ENCODE results near the gene DSTYK.

Gene DSTYK

DNA sequence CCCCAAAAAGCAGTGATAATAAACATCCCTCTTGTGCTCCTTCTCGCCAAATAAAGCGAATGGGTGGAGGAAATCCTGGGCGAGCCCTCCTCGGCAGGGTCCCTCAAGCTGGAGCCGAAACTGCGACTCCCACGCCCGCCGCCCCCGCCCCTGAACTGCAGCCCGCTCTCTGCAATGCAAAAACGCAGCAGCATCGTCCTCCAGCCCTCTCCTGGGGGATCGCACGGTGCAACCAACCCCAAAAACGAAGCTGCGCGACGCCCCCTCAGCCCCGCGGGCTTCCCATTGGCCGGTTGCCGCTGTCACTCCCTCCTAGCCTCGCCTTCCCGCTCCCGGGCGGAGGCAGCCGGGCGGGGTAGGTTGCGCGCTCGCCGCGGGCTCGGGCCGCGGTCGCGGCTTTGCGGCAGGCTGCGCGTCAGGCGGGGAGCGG lies 16.1 kb upstream of the DSTYK start, which contains the start of gene TMCC2 (continued):
- 0 out of 2 replicates have a peak, but pooled peaks have one; percentile 27 for TF ChIP-seq ZNF391 (tag by site-specific recombination; IDR thresholded peaks at IDR 0.05; ENCODE audit: borderline replicate concordance, low read depth)

DNA sequence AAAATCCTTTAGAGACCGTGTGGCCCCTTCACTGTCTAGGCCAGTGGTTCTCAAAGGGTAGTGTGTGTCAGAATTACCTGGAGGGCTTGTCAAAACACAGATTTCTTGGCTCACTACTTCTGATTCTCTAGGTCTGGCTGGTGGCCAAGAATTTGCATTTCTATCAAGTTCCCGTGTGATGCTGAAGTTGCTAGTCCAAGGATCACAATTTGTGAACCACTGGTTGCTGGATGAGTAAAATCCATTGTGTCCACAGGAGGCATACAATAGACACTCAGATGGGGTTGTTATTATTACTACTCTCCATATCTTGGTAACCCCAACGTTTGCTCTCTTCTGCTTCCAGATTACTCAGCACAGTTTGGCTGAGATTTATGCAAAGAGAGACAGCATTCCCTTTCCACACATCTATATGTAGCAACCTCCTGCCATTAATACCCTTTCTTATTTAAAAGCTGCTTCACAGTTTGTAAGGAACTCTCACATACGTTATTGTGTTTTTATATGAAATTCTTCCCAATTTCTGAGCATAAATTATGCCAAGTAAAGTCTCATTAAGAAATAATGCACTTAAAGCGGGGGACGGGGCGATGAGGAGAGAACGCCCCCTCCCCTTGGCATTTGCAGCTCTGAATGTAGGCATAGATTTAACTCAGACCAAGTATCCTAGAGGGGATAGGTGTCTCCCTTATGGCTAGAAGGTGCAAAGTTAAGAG lies 15.5 kb upstream of the DSTYK start:
- peak overlapping the region; percentile 63 for H3K4me3 ChIP-seq (ENCODE audit: low read depth, low read length)
- TF ChIP-seq ZNF335 (tag by site-specific recombination; conservative IDR thresholded peaks at IDR 0.05): peak; percentile 26
- TF ChIP-seq, protein P1, sequence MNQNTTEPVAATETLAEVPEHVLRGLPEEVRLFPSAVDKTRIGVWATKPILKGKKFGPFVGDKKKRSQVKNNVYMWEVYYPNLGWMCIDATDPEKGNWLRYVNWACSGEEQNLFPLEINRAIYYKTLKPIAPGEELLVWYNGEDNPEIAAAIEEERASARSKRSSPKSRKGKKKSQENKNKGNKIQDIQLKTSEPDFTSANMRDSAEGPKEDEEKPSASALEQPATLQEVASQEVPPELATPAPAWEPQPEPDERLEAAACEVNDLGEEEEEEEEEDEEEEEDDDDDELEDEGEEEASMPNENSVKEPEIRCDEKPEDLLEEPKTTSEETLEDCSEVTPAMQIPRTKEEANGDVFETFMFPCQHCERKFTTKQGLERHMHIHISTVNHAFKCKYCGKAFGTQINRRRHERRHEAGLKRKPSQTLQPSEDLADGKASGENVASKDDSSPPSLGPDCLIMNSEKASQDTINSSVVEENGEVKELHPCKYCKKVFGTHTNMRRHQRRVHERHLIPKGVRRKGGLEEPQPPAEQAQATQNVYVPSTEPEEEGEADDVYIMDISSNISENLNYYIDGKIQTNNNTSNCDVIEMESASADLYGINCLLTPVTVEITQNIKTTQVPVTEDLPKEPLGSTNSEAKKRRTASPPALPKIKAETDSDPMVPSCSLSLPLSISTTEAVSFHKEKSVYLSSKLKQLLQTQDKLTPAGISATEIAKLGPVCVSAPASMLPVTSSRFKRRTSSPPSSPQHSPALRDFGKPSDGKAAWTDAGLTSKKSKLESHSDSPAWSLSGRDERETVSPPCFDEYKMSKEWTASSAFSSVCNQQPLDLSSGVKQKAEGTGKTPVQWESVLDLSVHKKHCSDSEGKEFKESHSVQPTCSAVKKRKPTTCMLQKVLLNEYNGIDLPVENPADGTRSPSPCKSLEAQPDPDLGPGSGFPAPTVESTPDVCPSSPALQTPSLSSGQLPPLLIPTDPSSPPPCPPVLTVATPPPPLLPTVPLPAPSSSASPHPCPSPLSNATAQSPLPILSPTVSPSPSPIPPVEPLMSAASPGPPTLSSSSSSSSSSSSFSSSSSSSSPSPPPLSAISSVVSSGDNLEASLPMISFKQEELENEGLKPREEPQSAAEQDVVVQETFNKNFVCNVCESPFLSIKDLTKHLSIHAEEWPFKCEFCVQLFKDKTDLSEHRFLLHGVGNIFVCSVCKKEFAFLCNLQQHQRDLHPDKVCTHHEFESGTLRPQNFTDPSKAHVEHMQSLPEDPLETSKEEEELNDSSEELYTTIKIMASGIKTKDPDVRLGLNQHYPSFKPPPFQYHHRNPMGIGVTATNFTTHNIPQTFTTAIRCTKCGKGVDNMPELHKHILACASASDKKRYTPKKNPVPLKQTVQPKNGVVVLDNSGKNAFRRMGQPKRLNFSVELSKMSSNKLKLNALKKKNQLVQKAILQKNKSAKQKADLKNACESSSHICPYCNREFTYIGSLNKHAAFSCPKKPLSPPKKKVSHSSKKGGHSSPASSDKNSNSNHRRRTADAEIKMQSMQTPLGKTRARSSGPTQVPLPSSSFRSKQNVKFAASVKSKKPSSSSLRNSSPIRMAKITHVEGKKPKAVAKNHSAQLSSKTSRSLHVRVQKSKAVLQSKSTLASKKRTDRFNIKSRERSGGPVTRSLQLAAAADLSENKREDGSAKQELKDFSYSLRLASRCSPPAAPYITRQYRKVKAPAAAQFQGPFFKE (tag by site-specific recombination; IDR thresholded peaks at IDR 0.05; ENCODE audit: borderline replicate concordance): no peak
- 0 out of 2 replicates have a peak, but pooled peaks have one; percentile 37 for TF ChIP-seq ZNF112 (tag by site-specific recombination; IDR thresholded peaks at IDR 0.05)
- TF ChIP-seq SCRT2 (tag by site-specific recombination; IDR thresholded peaks at IDR 0.05): peak; percentile 86
- TF ChIP-seq ZFP37 (tag by site-specific recombination; IDR thresholded peaks at IDR 0.05): peak; percentile 31; the same call in 1 of the 2 replicates
- peak; percentile 69 for TF ChIP-seq ZBTB20 (tag by site-specific recombination; IDR thresholded peaks at IDR 0.05)
- TF ChIP-seq ZNF366 (tag by site-specific recombination; conservative IDR thresholded peaks at IDR 0.05): peak; percentile 35; the same call in 1 of the 2 replicates
- no peak for TF ChIP-seq YY2 (tag by site-specific recombination; IDR thresholded peaks at IDR 0.05)
- TF ChIP-seq SCRT1 (tag by site-specific recombination; IDR thresholded peaks at IDR 0.05; ENCODE audit: borderline replicate concordance): peak; percentile 46; the same call in 1 of the 2 replicates
- TF ChIP-seq ZNF660 (tag by site-specific recombination; IDR thresholded peaks at IDR 0.05): peak; percentile 62; the same call in 1 of the 2 replicates
- TF ChIP-seq OSR2 (tag by site-specific recombination; IDR thresholded peaks at IDR 0.05): peak; percentile 63; the same call in 1 of the 2 replicates
- TF ChIP-seq GLI2 (tag by site-specific recombination; IDR thresholded peaks at IDR 0.05; ENCODE audit: borderline replicate concordance, low read depth): no peak
- TF ChIP-seq ZNF561 (tag by site-specific recombination; IDR thresholded peaks at IDR 0.05; ENCODE audit: borderline replicate concordance): no peak
- TF ChIP-seq, protein P2, sequence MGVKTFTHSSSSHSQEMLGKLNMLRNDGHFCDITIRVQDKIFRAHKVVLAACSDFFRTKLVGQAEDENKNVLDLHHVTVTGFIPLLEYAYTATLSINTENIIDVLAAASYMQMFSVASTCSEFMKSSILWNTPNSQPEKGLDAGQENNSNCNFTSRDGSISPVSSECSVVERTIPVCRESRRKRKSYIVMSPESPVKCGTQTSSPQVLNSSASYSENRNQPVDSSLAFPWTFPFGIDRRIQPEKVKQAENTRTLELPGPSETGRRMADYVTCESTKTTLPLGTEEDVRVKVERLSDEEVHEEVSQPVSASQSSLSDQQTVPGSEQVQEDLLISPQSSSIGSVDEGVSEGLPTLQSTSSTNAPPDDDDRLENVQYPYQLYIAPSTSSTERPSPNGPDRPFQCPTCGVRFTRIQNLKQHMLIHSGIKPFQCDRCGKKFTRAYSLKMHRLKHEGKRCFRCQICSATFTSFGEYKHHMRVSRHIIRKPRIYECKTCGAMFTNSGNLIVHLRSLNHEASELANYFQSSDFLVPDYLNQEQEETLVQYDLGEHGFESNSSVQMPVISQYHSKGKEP (tag by site-specific recombination; IDR thresholded peaks at IDR 0.05): peak; percentile 8; the same call in 1 of the 2 replicates
- TF ChIP-seq, protein P3, sequence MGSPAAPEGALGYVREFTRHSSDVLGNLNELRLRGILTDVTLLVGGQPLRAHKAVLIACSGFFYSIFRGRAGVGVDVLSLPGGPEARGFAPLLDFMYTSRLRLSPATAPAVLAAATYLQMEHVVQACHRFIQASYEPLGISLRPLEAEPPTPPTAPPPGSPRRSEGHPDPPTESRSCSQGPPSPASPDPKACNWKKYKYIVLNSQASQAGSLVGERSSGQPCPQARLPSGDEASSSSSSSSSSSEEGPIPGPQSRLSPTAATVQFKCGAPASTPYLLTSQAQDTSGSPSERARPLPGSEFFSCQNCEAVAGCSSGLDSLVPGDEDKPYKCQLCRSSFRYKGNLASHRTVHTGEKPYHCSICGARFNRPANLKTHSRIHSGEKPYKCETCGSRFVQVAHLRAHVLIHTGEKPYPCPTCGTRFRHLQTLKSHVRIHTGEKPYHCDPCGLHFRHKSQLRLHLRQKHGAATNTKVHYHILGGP (tag by site-specific recombination; IDR thresholded peaks at IDR 0.05): peak; percentile 53; the same call in 1 of the 2 replicates
- ChIA-PET CTCF (interaction anchor here (0.5 to 10.4 kb wide), 7 partner anchors 8 to 238 kb away, joined by 3 to 253 read pairs (median 3); no protein-coding TSS in a partner anchor), POLR2A (interaction anchor here (0.8 to 3.1 kb wide), 8 partner anchors 10 to 288 kb away, joined by 3 to 20 read pairs (median 5); partner anchors contain the start of gene RBBP5)
- H3K36me3 ChIP-seq (ENCODE audit: control insufficient read depth in 2 of 2, insufficient read depth in 1 of 2, low read length in 2 of 2): no peaks in the 10 kb centered on the region
- peak overlapping the region; percentile 2; the same call in 1 of the 2 replicates for H3K27ac ChIP-seq (ENCODE audit: extremely low read depth, low read depth, low read length)
- H3K4me1 ChIP-seq (ENCODE audit: control insufficient read depth, insufficient read depth, low read length): peaks cover 19% of the 10 kb centered on the region
- H3K9me3 ChIP-seq (ENCODE audit: control insufficient read depth, insufficient read depth, low read depth, low read length): no peaks in the 10 kb centered on the region

All from HEK293 (cell line).